HEK293T (cell line): Measurements from ENCODE around the gene HHEX.

Experiments
- CTCF ChIA-PET: fragments of 350-600 bp; formaldehyde crosslinking; extraction: SDS; loops from one replicate; lab custom pipeline; 2021; ENCODE audit warnings: antibody characterized with exemption, inconsistent platforms; lab: Yijun Ruan, JAX
- POLR2A ChIA-PET: fragments of 350-600 bp; formaldehyde crosslinking; extraction: SDS; loops from one replicate; lab custom pipeline; 2020; ENCODE audit warnings: antibody characterized with exemption, inconsistent platforms; lab: Yijun Ruan, JAX
- DNase-seq: peaks from one replicate; pipeline ENCODE4 v3.0.0; 2012; ENCODE audit warnings: mixed read lengths; ENCODE audit errors: extremely low spot score
- ARNT ChIP-seq: fragments of 450-650 bp; IDR thresholded peaks from 2 replicates; pipeline ENCODE4 v1.6.1; 2017; ENCODE audit warnings: mild to moderate bottlenecking
- BHLHE40 ChIP-seq: fragments of 450-650 bp; IDR thresholded peaks from 2 replicates; pipeline ENCODE4 v1.6.1; 2016; ENCODE audit warnings: mild to moderate bottlenecking, moderate library complexity, borderline replicate concordance
- CTBP1 ChIP-seq: fragments of 450-650 bp; IDR thresholded peaks from 2 replicates; pipeline ENCODE4 v1.6.1; 2016; ENCODE audit warnings: borderline replicate concordance
- ELF4 ChIP-seq: fragments of 450-650 bp; IDR thresholded peaks from 2 replicates; pipeline ENCODE4 v1.6.1; 2017; ENCODE audit warnings: antibody characterized with exemption
- FOXA1 ChIP-seq: fragments of 450-650 bp; IDR thresholded peaks from 2 replicates; pipeline ENCODE4 v1.6.1; 2016; ENCODE audit warnings: mild to moderate bottlenecking
- FOXK2 ChIP-seq: fragments of 450-650 bp; IDR thresholded peaks from 2 replicates; pipeline ENCODE4 v1.6.1; 2016; ENCODE audit warnings: mild to moderate bottlenecking
- FOXM1 ChIP-seq: fragments of 450-650 bp; IDR thresholded peaks from 2 replicates; pipeline ENCODE4 v1.6.1; 2017; ENCODE audit warnings: mild to moderate bottlenecking, borderline replicate concordance
- HDGF ChIP-seq: fragments of 450-650 bp; IDR thresholded peaks from 2 replicates; pipeline ENCODE4 v1.6.1; 2017; ENCODE audit warnings: antibody characterized with exemption, borderline replicate concordance
- L3MBTL2 ChIP-seq: fragments of 450-650 bp; conservative IDR thresholded peaks from 2 replicates; pipeline ENCODE4 v1.6.1; 2016; ENCODE audit warnings: mild to moderate bottlenecking
- LEF1 ChIP-seq: fragments of 450-650 bp; IDR thresholded peaks from 2 replicates; pipeline ENCODE4 v1.6.1; 2017; ENCODE audit warnings: mild to moderate bottlenecking, borderline replicate concordance
- NFRKB ChIP-seq: fragments of 450-650 bp; IDR thresholded peaks from 2 replicates; pipeline ENCODE4 v1.6.1; 2016; ENCODE audit warnings: mild to moderate bottlenecking, moderate library complexity
- PKNOX1 ChIP-seq: fragments of 450-650 bp; IDR thresholded peaks from 2 replicates; pipeline ENCODE4 v1.6.1; 2016
- SP1 ChIP-seq: fragments of 450-650 bp; IDR thresholded peaks from 2 replicates; pipeline ENCODE4 v1.6.1; 2017
- SUZ12 ChIP-seq: fragments of 450-650 bp; IDR thresholded peaks from 2 replicates; pipeline ENCODE4 v1.6.1; 2016; ENCODE audit warnings: mild to moderate bottlenecking
- TARDBP ChIP-seq: fragments of 450-650 bp; IDR thresholded peaks from 2 replicates; pipeline ENCODE4 v1.6.1; 2016
- ZNF384 ChIP-seq: fragments of 450-650 bp; IDR thresholded peaks from 2 replicates; pipeline ENCODE4 v1.6.1; 2016

The HHEX gene

GRCh38 chr10:92714872-92715271, 25.1 kb downstream of the HHEX start:
- TF ChIP-seq FOXM1 (no peak), CTBP1 (no peak), ZNF384 (no peak), ELF4 (no peak), TARDBP (no peak), FOXK2 (no peak), HDGF (no peak)
- ChIA-PET CTCF (no interaction called here), POLR2A (no interaction called here)
- DNase-seq: no peak

GRCh38 chr10:92719991-92720830, 30.5 kb downstream of the HHEX start:
- DNase-seq: no peak
- POLR2A ChIA-PET: no interaction called here
- CTCF ChIA-PET: interaction anchor here (0.6 kb wide), 1 partner anchor 16 kb away, joined by 4 read pairs; no protein-coding TSS in a partner anchor
- TF ChIP-seq PKNOX1 (no peak), TARDBP (no peak), CTBP1 (no peak), ELF4 (no peak), FOXM1 (no peak), SUZ12 (no peak), L3MBTL2 (no peak)

- DNase-seq: no peak
- TF ChIP-seq TARDBP (no peak), FOXK2 (no peak), SP1 (no peak), FOXA1 (no peak), SUZ12 (no peak), PKNOX1 (no peak), ARNT (no peak), LEF1 (no peak), FOXM1 (no peak)
- CTCF ChIA-PET: no interaction called here
- POLR2A ChIA-PET: no interaction called here
Observed at GRCh38 chr10:92720831-92721165, 31.0 kb downstream of the HHEX start.

GRCh38 chr10:92722349-92722748, 32.6 kb downstream of the HHEX start:
- DNase-seq: no peak
- no peak for TF ChIP-seq NFRKB
- ChIA-PET CTCF (no interaction called here), POLR2A (no interaction called here)

- no peak for TF ChIP-seq FOXM1
- TF ChIP-seq NFRKB: no peak
- TF ChIP-seq FOXA1: no peak
- TF ChIP-seq SP1: no peak
- TF ChIP-seq ELF4: no peak
- TF ChIP-seq TARDBP: no peak
- no peak for TF ChIP-seq ZNF384
- TF ChIP-seq PKNOX1: no peak
- TF ChIP-seq HDGF: no peak
- no peak for TF ChIP-seq ARNT
- TF ChIP-seq FOXK2: no peak
- no peak for TF ChIP-seq L3MBTL2
- no peak for TF ChIP-seq CTBP1
- no peak for TF ChIP-seq LEF1
- TF ChIP-seq BHLHE40: no peak
- no peak for TF ChIP-seq SUZ12
- no peak for DNase-seq
- CTCF ChIA-PET: no interaction called here
- POLR2A ChIA-PET: interaction anchor here (1.2 kb wide), 1 partner anchor 37 kb away, joined by 3 read pairs; the partner anchor contains the start of gene HHEX
Observed at GRCh38 chr10:92727141-92727540, 37.4 kb downstream of the HHEX start.

- ChIA-PET POLR2A (interaction anchor here (1.2 kb wide), 1 partner anchor 38 kb away, joined by 3 read pairs; the partner anchor contains the start of gene HHEX), CTCF (no interaction called here)
Observed at GRCh38 chr10:92727550-92727949, 37.8 kb downstream of the HHEX start.

More at GRCh38 chr10:92727550-92727949, 37.8 kb downstream of the HHEX start:
- no peak for DNase-seq
- TF ChIP-seq ZNF384 (no peak), SUZ12 (no peak), HDGF (no peak), TARDBP (no peak), CTBP1 (no peak), FOXA1 (no peak), BHLHE40 (no peak), FOXM1 (no peak), SP1 (no peak), FOXK2 (no peak), PKNOX1 (no peak)
